KMS-11 (cell line): Measurements from ENCODE around the gene RILPL2.

ENCODE experiments used
- H2AFZ ChIP-seq: fragments of 200-600 bp; sonication (generic); 2 replicates; pipeline ENCODE4 v1.6.1; 2016; ENCODE audit warnings: antibody characterized with exemption, mixed run types, low read depth
- H3K27ac ChIP-seq: fragments of 200-600 bp; sonication (generic); 2 replicates; pipeline ENCODE4 v1.6.1; 2016; ENCODE audit warnings: mild to moderate bottlenecking, mixed run types
- H3K27me3 ChIP-seq: fragments of 200-600 bp; sonication (generic); 2 replicates; pipeline ENCODE4 v1.6.1; 2017; ENCODE audit warnings: mild to moderate bottlenecking, low read depth, mixed run types, moderate library complexity; ENCODE audit not compliant: insufficient read depth
- H3K36me3 ChIP-seq: fragments of 200-600 bp; sonication (generic); 2 replicates; pipeline ENCODE4 v1.6.1; 2017; ENCODE audit warnings: mild to moderate bottlenecking, mixed run types; ENCODE audit not compliant: insufficient read depth
- H3K4me1 ChIP-seq: fragments of 200-600 bp; sonication (generic); 2 replicates; pipeline ENCODE4 v1.6.1; 2016; ENCODE audit warnings: mild to moderate bottlenecking, low read depth, mixed run types; ENCODE audit not compliant: poor library complexity, severe bottlenecking
- H3K4me2 ChIP-seq: fragments of 200-600 bp; sonication (generic); 2 replicates; pipeline ENCODE4 v1.7.0; 2016; ENCODE audit warnings: mild to moderate bottlenecking, mixed run types
- H3K4me3 ChIP-seq: fragments of 200-600 bp; sonication (generic); IDR thresholded peaks from 2 replicates; pipeline ENCODE4 v1.6.1; 2017; ENCODE audit warnings: low read depth, low read length, mixed read lengths; ENCODE audit not compliant: insufficient read depth
- H3K79me2 ChIP-seq: fragments of 200-600 bp; sonication (generic); 2 replicates; pipeline ENCODE4 v1.6.1; 2016; ENCODE audit warnings: low read depth, mixed run types; ENCODE audit not compliant: insufficient read depth
- H3K9ac ChIP-seq: fragments of 200-600 bp; sonication (generic); 2 replicates; pipeline ENCODE4 v1.6.1; 2016; ENCODE audit warnings: mild to moderate bottlenecking, mixed run types
- H4K20me1 ChIP-seq: fragments of 200-600 bp; sonication (generic); 2 replicates; pipeline ENCODE4 v1.6.1; 2016; ENCODE audit warnings: mild to moderate bottlenecking, mixed run types; ENCODE audit not compliant: insufficient read depth
- TF ChIP-seq, protein P1 (sequence below): fragments of 200-600 bp; sonication (generic); conservative IDR thresholded peaks from 2 replicates; pipeline ENCODE4 v1.6.1; 2017; ENCODE audit warnings: low read depth, mild to moderate bottlenecking, antibody characterized with exemption, low read length, moderate library complexity, mixed read lengths

Gene RILPL2

DNA sequence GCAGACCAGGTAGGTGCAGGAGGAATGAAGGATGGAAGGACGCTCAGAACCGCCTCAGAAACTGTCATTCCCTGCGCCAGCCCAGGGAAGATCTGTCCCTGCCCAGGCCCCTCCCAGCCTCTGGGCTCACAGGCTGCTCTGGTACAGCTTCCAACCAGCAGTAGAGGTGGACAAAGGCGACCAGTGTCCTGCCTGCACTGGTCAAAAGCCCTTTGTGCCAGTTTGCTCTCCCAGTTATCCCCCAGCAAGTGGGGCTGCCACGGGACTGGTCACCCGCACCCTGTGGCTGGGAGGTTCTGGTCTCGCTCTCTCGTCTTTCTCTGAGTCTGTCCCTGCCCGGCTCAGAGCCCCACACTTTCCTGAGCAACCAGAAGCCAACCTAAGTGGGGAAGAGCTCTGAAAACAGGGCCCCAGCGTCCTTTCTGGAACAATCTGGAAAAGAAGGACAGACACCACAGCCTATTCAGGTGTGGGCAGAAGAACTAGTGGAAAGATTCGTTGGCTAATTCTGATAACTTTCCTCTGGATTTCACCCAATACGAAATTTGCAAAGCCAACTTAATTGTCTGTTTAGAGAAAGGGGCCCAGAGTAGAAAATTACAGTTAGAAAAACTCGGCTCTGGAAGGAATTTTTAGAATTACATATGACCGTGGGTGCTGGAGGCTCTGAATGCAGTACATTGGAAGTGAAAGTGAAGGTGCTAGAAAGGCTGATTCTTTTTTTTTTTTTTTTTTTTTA is 43.1 kb upstream of the RILPL2 start:
- Histone ChIP-seq H3K27ac (no peak overlapping the region), H4K20me1 (no peaks in the 10 kb centered on the region), H3K4me2 (no peak overlapping the region), H3K79me2 (no peaks in the 10 kb centered on the region), H3K27me3 (no peaks in the 10 kb centered on the region), H3K4me1 (no peaks in the 10 kb centered on the region), H3K4me3 (no peak overlapping the region), H3K9ac (no peak overlapping the region), H2AFZ (no peak overlapping the region), H3K36me3 (no peaks in the 10 kb centered on the region)
- TF ChIP-seq, protein P1, sequence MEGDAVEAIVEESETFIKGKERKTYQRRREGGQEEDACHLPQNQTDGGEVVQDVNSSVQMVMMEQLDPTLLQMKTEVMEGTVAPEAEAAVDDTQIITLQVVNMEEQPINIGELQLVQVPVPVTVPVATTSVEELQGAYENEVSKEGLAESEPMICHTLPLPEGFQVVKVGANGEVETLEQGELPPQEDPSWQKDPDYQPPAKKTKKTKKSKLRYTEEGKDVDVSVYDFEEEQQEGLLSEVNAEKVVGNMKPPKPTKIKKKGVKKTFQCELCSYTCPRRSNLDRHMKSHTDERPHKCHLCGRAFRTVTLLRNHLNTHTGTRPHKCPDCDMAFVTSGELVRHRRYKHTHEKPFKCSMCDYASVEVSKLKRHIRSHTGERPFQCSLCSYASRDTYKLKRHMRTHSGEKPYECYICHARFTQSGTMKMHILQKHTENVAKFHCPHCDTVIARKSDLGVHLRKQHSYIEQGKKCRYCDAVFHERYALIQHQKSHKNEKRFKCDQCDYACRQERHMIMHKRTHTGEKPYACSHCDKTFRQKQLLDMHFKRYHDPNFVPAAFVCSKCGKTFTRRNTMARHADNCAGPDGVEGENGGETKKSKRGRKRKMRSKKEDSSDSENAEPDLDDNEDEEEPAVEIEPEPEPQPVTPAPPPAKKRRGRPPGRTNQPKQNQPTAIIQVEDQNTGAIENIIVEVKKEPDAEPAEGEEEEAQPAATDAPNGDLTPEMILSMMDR = no peak

DNA sequence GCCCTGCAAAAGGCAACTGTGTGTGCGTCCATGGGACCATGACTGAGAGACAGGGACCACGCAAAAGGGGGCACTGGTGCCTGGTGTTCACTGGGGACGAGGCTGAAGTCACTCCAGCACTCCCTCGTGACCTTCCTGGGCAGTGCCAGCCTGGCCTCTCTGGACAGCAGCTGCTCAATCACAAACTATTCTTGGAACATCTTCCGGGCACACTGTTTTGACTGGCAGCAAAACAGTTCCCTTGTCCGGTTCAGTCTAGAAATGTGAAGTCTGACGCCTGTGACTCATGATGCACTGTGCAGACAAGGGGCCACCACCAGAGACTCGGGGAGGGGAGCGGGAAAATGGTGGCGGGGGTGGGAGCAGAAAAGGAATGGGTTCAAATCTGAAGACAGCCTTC is 42.3 kb upstream of the RILPL2 start:
- no peaks in the 10 kb centered on the region for H3K4me1 ChIP-seq
- H4K20me1 ChIP-seq = no peaks in the 10 kb centered on the region
- TF ChIP-seq, protein P1 = no peak
- H3K4me2 ChIP-seq = no peak overlapping the region
- no peak overlapping the region for H3K4me3 ChIP-seq
- H3K79me2 ChIP-seq = no peaks in the 10 kb centered on the region
- H2AFZ ChIP-seq = no peak overlapping the region
- H3K9ac ChIP-seq = no peak overlapping the region
- H3K27ac ChIP-seq = no peak overlapping the region
- no peaks in the 10 kb centered on the region for H3K36me3 ChIP-seq
- no peaks in the 10 kb centered on the region for H3K27me3 ChIP-seq

- Histone ChIP-seq H3K4me2 (no peak overlapping the region), H3K36me3 (no peaks in the 10 kb centered on the region), H3K4me1 (no peaks in the 10 kb centered on the region), H2AFZ (no peak overlapping the region), H3K27ac (no peak overlapping the region), H3K4me3 (no peak overlapping the region), H3K27me3 (no peaks in the 10 kb centered on the region), H3K79me2 (no peaks in the 10 kb centered on the region), H3K9ac (no peak overlapping the region), H4K20me1 (no peaks in the 10 kb centered on the region)
- TF ChIP-seq, protein P1 = no peak
These were observed 41.6 kb upstream of the RILPL2 start for GRCh38 chr12:123478069-123478468.

GRCh38 chr12:123475246-123475703 is 38.8 kb upstream of the RILPL2 start:
- H4K20me1 ChIP-seq = no peaks in the 10 kb centered on the region
- no peak overlapping the region for H3K4me3 ChIP-seq
- H2AFZ ChIP-seq = no peak overlapping the region
- H3K79me2 ChIP-seq = no peaks in the 10 kb centered on the region
- no peak overlapping the region for H3K4me2 ChIP-seq
- H3K27me3 ChIP-seq = no peaks in the 10 kb centered on the region
- no peak overlapping the region for H3K27ac ChIP-seq
- H3K36me3 ChIP-seq = no peaks in the 10 kb centered on the region
- TF ChIP-seq, protein P1 = no peak
- H3K9ac ChIP-seq = no peak overlapping the region
- H3K4me1 ChIP-seq = no peaks in the 10 kb centered on the region
